NCI-H2227 (cell line): Measurements from ENCODE around the gene ETV3.
"Not testable (repeated sequence)": the region's sequence is repeated elsewhere in the genome, so short reads cannot be mapped to it uniquely, and the experiment has no call there.

Experiments
- DNase-seq: peaks from one replicate; lab custom pipeline; 2025; ENCODE audit not compliant: unreplicated experiment; lab: John Stamatoyannopoulos, UW

The ETV3 gene

GRCh38 chr1:157113631-157114030, 24.6 kb downstream of the ETV3 start:
- no peak for DNase-seq

GRCh38 chr1:157113106-157113505, 25.1 kb downstream of the ETV3 start:
- no peak for DNase-seq

- no peak for DNase-seq
These were observed 25.9 kb downstream of the ETV3 start for GRCh38 chr1:157112186-157112867.

GRCh38 chr1:157111396-157112165, 26.6 kb downstream of the ETV3 start:
- DNase-seq: no peak

- DNase-seq: no peak
These were observed 27.5 kb downstream of the ETV3 start for GRCh38 chr1:157110686-157111085.

GRCh38 chr1:157110003-157110402, 28.2 kb downstream of the ETV3 start:
- no peak for DNase-seq

GRCh38 chr1:157108448-157108847, 29.7 kb downstream of the ETV3 start:
- DNase-seq: no peak

GRCh38 chr1:157107702-157108101, 30.5 kb downstream of the ETV3 start:
- no peak for DNase-seq

GRCh38 chr1:157106813-157107189, 31.4 kb downstream of the ETV3 start:
- no peak for DNase-seq

- no peak for DNase-seq
These were observed 32.0 kb downstream of the ETV3 start for GRCh38 chr1:157105988-157106812.

- no peak for DNase-seq
These were observed 32.8 kb downstream of the ETV3 start for GRCh38 chr1:157105298-157105987.

- DNase-seq: no peak
These were observed 33.4 kb downstream of the ETV3 start for GRCh38 chr1:157104598-157105293.

GRCh38 chr1:157103268-157103667, 34.9 kb downstream of the ETV3 start:
- DNase-seq: no peak

- DNase-seq: no peak
These were observed 37.0 kb downstream of the ETV3 start for GRCh38 chr1:157101149-157101548.

- DNase-seq: no peak
These were observed 38.6 kb downstream of the ETV3 start, which contains the start of gene ETV3L for GRCh38 chr1:157099633-157100009. TSS of gene ETV3L (minus strand) at chr1:157099808. CDS start at chr1:157099523, 285 bp downstream.

- DNase-seq: not testable (repeated sequence)
These were observed 39.1 kb downstream of the ETV3 start for GRCh38 chr1:157098987-157099632.

- no peak for DNase-seq
These were observed 39.7 kb downstream of the ETV3 start for GRCh38 chr1:157098519-157098918.

GRCh38 chr1:157097692-157098091, 40.5 kb downstream of the ETV3 start:
- DNase-seq: no peak

- no peak for DNase-seq
These were observed 41.3 kb downstream of the ETV3 start for GRCh38 chr1:157096881-157097280.

- no peak for DNase-seq
These were observed 42.6 kb downstream of the ETV3 start for GRCh38 chr1:157095551-157095950.
